ENCODE results near the gene MICA.

- no peak for TF ChIP-seq EP300 (IDR thresholded peaks at IDR 0.05)
- no peak for TF ChIP-seq REST (IDR thresholded peaks at IDR 0.05)
- TF ChIP-seq POLR2A (IDR thresholded peaks at IDR 0.05; ENCODE audit: low read length): no peak
- no peak for TF ChIP-seq HMGXB4 (CRISPR knock-in tag; IDR thresholded peaks at IDR 0.05; ENCODE audit: borderline replicate concordance)
- no peak for TF ChIP-seq CTCF (IDR thresholded peaks at IDR 0.05)
- no peak for TF ChIP-seq CHD2 (IDR thresholded peaks at IDR 0.05; ENCODE audit: low read length, partially characterized antibody)
- no peak for TF ChIP-seq SMC3 (IDR thresholded peaks at IDR 0.05)
- TF ChIP-seq CHD4 (IDR thresholded peaks at IDR 0.05; ENCODE audit: borderline replicate concordance): no peak
- no peak for TF ChIP-seq MAZ (IDR thresholded peaks at IDR 0.05; ENCODE audit: borderline replicate concordance, low read depth, low read length)
- no peak for TF ChIP-seq MAFK (IDR thresholded peaks at IDR 0.05; ENCODE audit: partially characterized antibody)
- TF ChIP-seq MAX (IDR thresholded peaks at IDR 0.05): no peak
- no peak for TF ChIP-seq E2F6 (IDR thresholded peaks at IDR 0.05; ENCODE audit: borderline replicate concordance, low read depth)
- no peak for TF ChIP-seq SREBF2 (IDR thresholded peaks at IDR 0.05)
Measured at GRCh38 chr6:31397901-31398525, 5.4 kb upstream of the MICA start.
